ENCODE measurements around the gene SLC25A41. TPM values are rescaled to one million over a fixed set of nuclear protein-coding genes. Genes with fewer than 3 reads are reported as not detected.

SLC25A41 gene
- total RNA-seq, 1 donor, result not detected

DNA sequence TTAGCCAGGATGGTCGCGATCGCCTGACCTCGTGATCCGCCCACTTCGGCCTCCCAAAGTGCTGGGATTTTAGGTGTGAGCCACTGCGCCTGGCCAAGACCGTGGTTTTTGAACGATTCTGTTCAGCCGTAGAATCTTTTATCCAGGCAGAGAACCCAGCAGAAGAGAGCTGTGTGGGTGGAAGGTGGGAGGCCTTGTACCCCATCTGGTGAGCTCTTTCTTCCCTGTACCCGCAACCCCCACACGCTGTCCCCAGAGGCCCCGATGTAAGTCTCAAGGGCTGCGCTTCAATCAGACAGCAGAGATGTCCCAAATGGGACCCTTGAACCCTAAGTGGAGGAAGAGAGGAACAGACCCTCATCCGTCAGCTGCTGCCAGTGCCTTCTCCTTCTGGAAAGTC is 22.4 kb upstream of the SLC25A41 start:
- DNase-seq (ENCODE audit: low read depth), result no peak
- TF ChIP-seq, protein P1, sequence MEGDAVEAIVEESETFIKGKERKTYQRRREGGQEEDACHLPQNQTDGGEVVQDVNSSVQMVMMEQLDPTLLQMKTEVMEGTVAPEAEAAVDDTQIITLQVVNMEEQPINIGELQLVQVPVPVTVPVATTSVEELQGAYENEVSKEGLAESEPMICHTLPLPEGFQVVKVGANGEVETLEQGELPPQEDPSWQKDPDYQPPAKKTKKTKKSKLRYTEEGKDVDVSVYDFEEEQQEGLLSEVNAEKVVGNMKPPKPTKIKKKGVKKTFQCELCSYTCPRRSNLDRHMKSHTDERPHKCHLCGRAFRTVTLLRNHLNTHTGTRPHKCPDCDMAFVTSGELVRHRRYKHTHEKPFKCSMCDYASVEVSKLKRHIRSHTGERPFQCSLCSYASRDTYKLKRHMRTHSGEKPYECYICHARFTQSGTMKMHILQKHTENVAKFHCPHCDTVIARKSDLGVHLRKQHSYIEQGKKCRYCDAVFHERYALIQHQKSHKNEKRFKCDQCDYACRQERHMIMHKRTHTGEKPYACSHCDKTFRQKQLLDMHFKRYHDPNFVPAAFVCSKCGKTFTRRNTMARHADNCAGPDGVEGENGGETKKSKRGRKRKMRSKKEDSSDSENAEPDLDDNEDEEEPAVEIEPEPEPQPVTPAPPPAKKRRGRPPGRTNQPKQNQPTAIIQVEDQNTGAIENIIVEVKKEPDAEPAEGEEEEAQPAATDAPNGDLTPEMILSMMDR (IDR thresholded peaks at IDR 0.05; ENCODE audit: insufficient read depth, low read depth, low read length), result no peak

DNA sequence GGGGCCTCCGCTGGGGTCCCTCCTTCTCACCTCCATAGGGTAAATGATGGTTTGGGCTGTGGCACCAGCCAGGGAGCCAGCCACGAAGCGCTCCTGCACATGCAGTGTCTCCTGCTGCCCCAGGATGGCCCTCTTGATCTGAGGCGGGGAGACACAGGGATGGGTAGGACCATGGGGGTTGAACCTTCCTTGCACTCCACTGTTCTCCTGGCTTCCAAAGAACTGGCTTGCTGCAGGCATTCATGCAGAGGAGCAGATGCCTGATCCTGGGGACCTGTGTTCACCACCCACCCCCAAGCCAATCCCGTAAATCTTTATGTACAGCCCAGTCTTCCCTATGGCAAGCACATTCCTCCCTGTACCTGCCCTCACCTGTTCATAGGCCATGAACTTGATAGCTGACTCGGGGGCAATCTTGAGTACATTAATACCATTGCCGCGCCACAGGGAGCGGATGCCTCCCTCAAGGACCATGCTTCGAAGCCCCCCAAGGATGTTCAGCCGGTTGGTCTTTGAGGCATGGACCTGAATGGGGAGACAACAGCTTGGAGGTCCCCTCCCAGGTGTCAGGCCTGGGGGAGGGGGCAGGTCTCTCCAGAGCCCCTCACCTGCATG is 20.5 kb upstream of the SLC25A41 start:
- H3K4me3 ChIP-seq (ENCODE audit: low read depth, low read length), result no peak overlapping the region
- TF ChIP-seq, protein P1 (IDR thresholded peaks at IDR 0.05; ENCODE audit: insufficient read depth, low read depth, low read length), result no peak
- no peak for DNase-seq (ENCODE audit: low read depth)

More for the DNA sequence above, 22.4 kb upstream of the SLC25A41 start:
- no peak overlapping the region for H3K4me3 ChIP-seq (ENCODE audit: low read depth, low read length)

DNA sequence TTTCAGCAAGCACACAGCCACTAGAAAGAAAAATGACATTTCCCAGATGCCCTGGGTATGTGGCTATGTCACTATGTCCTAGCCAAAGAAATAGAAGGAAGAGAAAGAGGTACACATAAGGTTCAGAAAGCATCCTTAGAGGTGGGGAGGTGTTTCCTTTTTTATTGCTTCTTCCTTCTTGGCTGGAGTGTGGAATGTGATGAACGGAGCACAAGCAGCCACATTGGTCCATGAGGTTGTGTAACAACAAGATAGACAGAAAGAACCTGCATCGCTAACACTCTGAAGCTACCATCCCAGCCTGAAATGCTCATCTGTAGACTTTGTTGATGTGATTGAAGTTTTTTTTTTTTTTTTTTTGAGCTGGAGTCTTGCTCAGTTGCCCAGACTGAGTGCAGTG is 19.3 kb upstream of the SLC25A41 start:
- no peak overlapping the region for H3K4me3 ChIP-seq (ENCODE audit: low read depth, low read length)
- TF ChIP-seq, protein P1 (IDR thresholded peaks at IDR 0.05; ENCODE audit: insufficient read depth, low read depth, low read length), result no peak
- DNase-seq (ENCODE audit: low read depth), result no peak

DNA sequence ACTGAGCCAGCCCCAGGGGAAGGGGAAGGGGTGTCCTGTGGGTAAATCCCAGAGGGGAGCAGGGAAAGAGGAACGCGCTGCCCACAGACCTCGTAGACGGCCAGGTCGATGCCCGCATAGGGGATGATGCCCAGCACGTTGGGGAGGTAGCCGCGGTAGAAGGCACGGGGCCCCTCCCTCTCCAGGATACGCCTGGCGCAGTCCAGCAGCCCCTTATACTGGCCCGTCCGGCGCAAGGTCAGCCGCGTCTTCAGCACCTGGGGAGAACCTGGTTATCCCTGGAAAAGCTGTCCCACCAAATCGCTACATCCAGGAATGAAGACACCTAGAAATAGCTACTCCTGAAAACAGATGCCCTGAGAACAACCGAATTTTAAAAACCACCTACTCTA is 18.7 kb upstream of the SLC25A41 start:
- TF ChIP-seq, protein P1 (IDR thresholded peaks at IDR 0.05; ENCODE audit: insufficient read depth, low read depth, low read length), result no peak
- no peak overlapping the region for H3K4me3 ChIP-seq (ENCODE audit: low read depth, low read length)
- no peak for DNase-seq (ENCODE audit: low read depth)

DNA sequence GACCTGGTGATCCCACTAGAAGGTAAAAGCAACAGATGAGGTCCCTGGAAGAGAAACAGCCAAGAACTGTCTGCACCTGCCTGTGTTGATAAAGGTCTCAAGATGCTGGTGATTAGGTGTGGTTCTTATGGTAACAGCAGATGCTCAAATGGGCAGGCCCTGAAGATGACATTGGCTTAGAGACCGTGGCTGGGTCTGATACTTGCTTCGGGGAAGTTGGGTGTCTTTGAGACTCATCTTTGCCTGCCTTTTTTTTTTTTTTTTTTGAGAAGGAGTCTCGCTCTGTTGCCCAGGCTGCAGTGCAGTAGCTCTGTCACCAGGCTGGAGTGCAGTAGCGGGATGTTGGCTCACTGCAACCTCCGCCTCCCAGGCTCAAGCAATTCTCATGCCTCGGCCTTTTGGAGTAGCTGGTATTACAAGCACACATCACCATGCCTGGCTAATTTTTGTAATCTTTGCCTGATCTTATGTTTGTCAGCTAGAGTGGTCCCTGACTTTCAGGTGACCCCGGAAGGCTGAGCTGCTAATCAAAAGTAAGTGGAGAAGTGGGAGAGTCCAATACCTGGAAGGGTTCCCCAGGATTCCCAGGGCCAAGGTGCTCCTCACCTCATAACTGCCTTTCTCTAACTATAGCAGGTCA is 18.1 kb upstream of the SLC25A41 start:
- TF ChIP-seq, protein P1 (IDR thresholded peaks at IDR 0.05; ENCODE audit: insufficient read depth, low read depth, low read length), result no peak
- no peak for DNase-seq (ENCODE audit: low read depth)
- no peak overlapping the region for H3K4me3 ChIP-seq (ENCODE audit: low read depth, low read length)

DNA sequence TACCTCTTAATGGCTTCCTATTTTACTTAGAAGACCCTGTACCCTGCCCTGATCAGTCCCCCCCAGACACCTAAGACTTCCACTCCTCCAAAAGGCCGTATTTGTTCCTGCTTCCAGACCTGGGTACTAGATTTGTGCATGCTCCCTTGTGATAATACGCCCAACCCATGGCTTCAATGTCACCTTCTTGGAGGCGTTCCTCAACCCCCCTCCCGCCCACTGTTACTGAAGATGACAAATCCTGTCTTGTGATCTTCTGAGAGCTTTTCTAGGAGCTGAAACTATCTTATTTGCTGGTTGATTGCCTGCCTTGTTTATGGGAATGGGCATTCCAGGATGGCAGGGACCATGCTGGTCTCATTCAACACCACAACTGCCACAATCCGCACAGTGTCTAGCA is 16.6 kb upstream of the SLC25A41 start:
- H3K4me3 ChIP-seq (ENCODE audit: low read depth, low read length), result no peak overlapping the region
- DNase-seq (ENCODE audit: low read depth), result no peak
- TF ChIP-seq, protein P1 (IDR thresholded peaks at IDR 0.05; ENCODE audit: insufficient read depth, low read depth, low read length), result no peak
